ENCODE results near the gene ETV6. TPM values are rescaled to one million over a fixed set of nuclear protein-coding genes. Genes with fewer than 3 reads are reported as not detected.

The ETV6 gene
- total RNA-seq, 1 experiment from 2014 or later, result 14.1 TPM

GRCh38 chr12:11877102-11877826, 227.8 kb downstream of the ETV6 start:
- Histone ChIP-seq H3K9me2 (ENCODE audit: insufficient read depth) (no peaks in the 10 kb centered on the region), H4K20me1 (ENCODE audit: insufficient read depth) (no peaks in the 10 kb centered on the region), H3K79me2 (ENCODE audit: insufficient read depth, low read length) (no peaks in the 10 kb centered on the region), H3K9me3 (ENCODE audit: control insufficient read depth in 1 of 2, insufficient read depth in 1 of 2, low read depth in 1 of 2, low read length in 2 of 2) (no peaks in the 10 kb centered on the region), H3K27ac (ENCODE audit: low read depth, low read length) (no peak overlapping the region), H3K4me3 (replicated peaks in 1 of 2; ENCODE audit: low read depth in 1 of 2, low read length in 2 of 2) (no peak overlapping the region), H3K27me3 (ENCODE audit: insufficient read depth, low read length) (no peaks in the 10 kb centered on the region), H3K9ac (ENCODE audit: low read length) (no peak overlapping the region), H2AFZ (ENCODE audit: low read depth, low read length, poor library complexity, severe bottlenecking) (no peak overlapping the region), H3K4me2 (ENCODE audit: low read length) (no peak overlapping the region), H3K36me3 (ENCODE audit: control insufficient read depth in 1 of 2, insufficient read depth in 2 of 2, low read length in 2 of 2) (no peaks in the 10 kb centered on the region), H3K4me1 (ENCODE audit: control insufficient read depth in 1 of 2, insufficient read depth in 2 of 2, low read length in 2 of 2) (peaks cover 26 to 34% of the 10 kb centered on the region in 2 experiments)
- TF ChIP-seq MAX (IDR thresholded peaks at IDR 0.05) (no peak), CBX3 (IDR thresholded peaks at IDR 0.05; ENCODE audit: low read depth) (no peak)
- ChIA-PET CTCF (no interaction called here), RAD21 (ENCODE audit: low non-redundant PET in 1 of 2, low total read pairs in 2 of 2, uncharacterized antibody in 2 of 2, unreplicated experiment in 2 of 2) (no interaction called here), POLR2A (no interaction called here)
- ATAC-seq, result no peak
- DNase-seq (ENCODE audit: low read depth, low spot score), result no peak
- no TSS peak for BruUV-seq (replicated peaks)
- intact Hi-C loops (cut with micrococcal nuclease), result no loop called here

GRCh38 chr12:11877869-11878780, 228.7 kb downstream of the ETV6 start:
- intact Hi-C loops (cut with micrococcal nuclease), result no loop called here
- H4K20me1 ChIP-seq (ENCODE audit: insufficient read depth), result no peaks in the 10 kb centered on the region
- ATAC-seq (peak; percentile 83), DNase-seq (ENCODE audit: low read depth, low spot score) (no peak)
- H2AFZ ChIP-seq (ENCODE audit: low read depth, low read length, poor library complexity, severe bottlenecking), result no peak overlapping the region
- no peaks in the 10 kb centered on the region for H3K27me3 ChIP-seq (ENCODE audit: insufficient read depth, low read length)
- ChIA-PET POLR2A (no interaction called here), RAD21 (ENCODE audit: low non-redundant PET in 1 of 2, low total read pairs in 2 of 2, uncharacterized antibody in 2 of 2, unreplicated experiment in 2 of 2) (no interaction called here), CTCF (no interaction called here)
- H3K4me2 ChIP-seq (ENCODE audit: low read length), result peak overlapping the region; percentile 49
- no TSS peak for BruUV-seq (replicated peaks)
- H3K9ac ChIP-seq (ENCODE audit: low read length), result no peak overlapping the region
- H3K4me3 ChIP-seq (replicated peaks in 1 of 2; ENCODE audit: low read depth in 1 of 2, low read length in 2 of 2), result no peak overlapping the region
- H3K36me3 ChIP-seq (ENCODE audit: control insufficient read depth in 1 of 2, insufficient read depth in 2 of 2, low read length in 2 of 2), result no peaks in the 10 kb centered on the region
- no peaks in the 10 kb centered on the region for H3K79me2 ChIP-seq (ENCODE audit: insufficient read depth, low read length)
- peaks cover 26 to 34% of the 10 kb centered on the region in 2 experiments for H3K4me1 ChIP-seq (ENCODE audit: control insufficient read depth in 1 of 2, insufficient read depth in 2 of 2, low read length in 2 of 2)
- TF ChIP-seq FOSL1 (IDR thresholded peaks at IDR 0.05; ENCODE audit: low read depth) (0 out of 2 replicates have a peak, but pooled peaks have one; percentile 28), SRF (IDR thresholded peaks at IDR 0.05; ENCODE audit: low read depth) (peak; percentile 87), CBX3 (IDR thresholded peaks at IDR 0.05; ENCODE audit: low read depth) (no peak)
- peak overlapping the region; percentile 44 for H3K27ac ChIP-seq (ENCODE audit: low read depth, low read length)
- no peaks in the 10 kb centered on the region for H3K9me2 ChIP-seq (ENCODE audit: insufficient read depth)
- H3K9me3 ChIP-seq (ENCODE audit: control insufficient read depth in 1 of 2, insufficient read depth in 1 of 2, low read depth in 1 of 2, low read length in 2 of 2), result no peaks in the 10 kb centered on the region
